GM10248 (cell line): ENCODE measurements around the gene APLN.

ENCODE experiments used
- CTCF ChIA-PET: fragments of 300-600 bp; sonication (Branson Sonifier 250); formaldehyde crosslinking; extraction: SDS; loops from one replicate; lab custom pipeline; 2021; ENCODE audit warnings: antibody characterized with exemption; lab: Yijun Ruan, JAX
- POLR2A ChIA-PET: fragments of 350-650 bp; sonication (Branson Sonifier 250); formaldehyde crosslinking; extraction: SDS; loops from one replicate; lab custom pipeline; 2020; ENCODE audit warnings: antibody characterized with exemption; lab: Yijun Ruan, JAX
- DNase-seq: peaks from one replicate; pipeline ENCODE4 v3.0.0; 2012; ENCODE audit errors: extremely low spot score
- CTCF ChIP-seq: IDR thresholded peaks from 2 replicates; pipeline ENCODE4 v1.5.1; 2012; ENCODE audit warnings: mild to moderate bottlenecking, low read depth; ENCODE audit errors: extremely low read depth, missing control alignments, control extremely low read depth

APLN gene

GRCh38 chrX:129658429-129658828 is 3.7 kb upstream of the APLN start:
- POLR2A ChIA-PET: no interaction called here
- DNase-seq: no peak
- CTCF ChIA-PET: no interaction called here
- TF ChIP-seq CTCF: no peak

GRCh38 chrX:129655547-129656249 is 942 bp upstream of the APLN start:
- POLR2A ChIA-PET: no interaction called here
- DNase-seq: no peak
- CTCF ChIA-PET: interaction anchor here (1.2 kb wide), 1 partner anchor 405 kb away, joined by 3 read pairs; no protein-coding TSS in a partner anchor
- no peak for TF ChIP-seq CTCF

GRCh38 chrX:129653971-129654651 is 645 bp downstream of the APLN start:
- POLR2A ChIA-PET: no interaction called here
- CTCF ChIA-PET: no interaction called here
- no peak for TF ChIP-seq CTCF
- DNase-seq: no peak

GRCh38 chrX:129653181-129653970 is 1.4 kb downstream of the APLN start:
- ChIA-PET CTCF (no interaction called here), POLR2A (no interaction called here)
- no peak for TF ChIP-seq CTCF
- DNase-seq: no peak

GRCh38 chrX:129652565-129653169 is 2.1 kb downstream of the APLN start:
- DNase-seq: no peak
- TF ChIP-seq CTCF: no peak
- ChIA-PET CTCF (no interaction called here), POLR2A (no interaction called here)
